Measurements from ENCODE around the gene PPM1M. TPM values are rescaled to one million over a fixed set of nuclear protein-coding genes. Genes with fewer than 3 reads are reported as not detected.

The PPM1M gene
- total and polyA plus RNA-seq, 2 experiments from 2014 or later: 2.2 to 4.0 TPM

- H3K27me3 ChIP-seq (ENCODE audit: insufficient read depth): no peaks in the 10 kb centered on the region
- peaks cover 15% of the 10 kb centered on the region for H3K4me1 Mint-ChIP-seq
- H3K4me3 Mint-ChIP-seq: no peak overlapping the region
- no peaks in the 10 kb centered on the region; the same call in 1 of the 2 replicates for H4K20me1 ChIP-seq (replicated peaks; ENCODE audit: insufficient read depth)
- H3K36me3 ChIP-seq (ENCODE audit: insufficient read depth): no peaks in the 10 kb centered on the region
- H3K4me2 ChIP-seq: no peak overlapping the region
- H3K79me2 ChIP-seq (replicated peaks; ENCODE audit: insufficient read depth): no peaks in the 10 kb centered on the region
- no peaks in the 10 kb centered on the region; the same call in 1 of the 2 replicates for H3F3A ChIP-seq (replicated peaks; ENCODE audit: low read depth)
- H3K9me2 ChIP-seq (ENCODE audit: insufficient read depth): no peaks in the 10 kb centered on the region
- DNase-seq (ENCODE audit: low spot score): no peak
- H3K36me3 Mint-ChIP-seq (ENCODE audit: low read depth): no peaks in the 10 kb centered on the region; the same call in 2 of the 3 replicates
- no peak for ATAC-seq
- no peaks in the 10 kb centered on the region for H3K9me3 Mint-ChIP-seq
- TF ChIP-seq POLR2AphosphoS5 (IDR thresholded peaks at IDR 0.05; ENCODE audit: low read depth) (no peak), EZH2phosphoT487 (IDR thresholded peaks at IDR 0.05; ENCODE audit: unreplicated experiment) (no peak), ZNF114 (CRISPR knock-in tag; IDR thresholded peaks at IDR 0.05) (no peak), CREB1 (CRISPR knock-in tag; IDR thresholded peaks at IDR 0.05; ENCODE audit: low read depth) (no peak), EZH2 (IDR thresholded peaks at IDR 0.05; ENCODE audit: low read depth, unreplicated experiment) (no peak), ETS1 (IDR thresholded peaks at IDR 0.05) (no peak)
- H3K27me3 Mint-ChIP-seq (ENCODE audit: insufficient read depth, low read depth, poor library complexity): peaks cover 17% of the 10 kb centered on the region
- no peak overlapping the region for H3K4me3 ChIP-seq
- no peak overlapping the region for H3K27ac ChIP-seq (ENCODE audit: low read depth)
- H2AFZ ChIP-seq: no peak overlapping the region
- no peak overlapping the region for H3K27ac Mint-ChIP-seq
- H3K4me1 ChIP-seq (ENCODE audit: insufficient read depth): 0 out of 2 replicates have a peak, but pooled peaks cover 6% of the 10 kb centered on the region
Observed at GRCh38 chr3:52293491-52294319, 48.1 kb downstream of the PPM1M start.

- no peaks in the 10 kb centered on the region for H3K9me3 Mint-ChIP-seq
- H3K79me2 ChIP-seq (replicated peaks; ENCODE audit: insufficient read depth): no peaks in the 10 kb centered on the region
- DNase-seq (ENCODE audit: low spot score): no peak
- H2AFZ ChIP-seq: no peak overlapping the region
- no peak overlapping the region for H3K4me2 ChIP-seq
- H3K27me3 ChIP-seq (ENCODE audit: insufficient read depth): no peaks in the 10 kb centered on the region
- H4K20me1 ChIP-seq (replicated peaks; ENCODE audit: insufficient read depth): no peaks in the 10 kb centered on the region; the same call in 1 of the 2 replicates
- H3K27ac ChIP-seq (ENCODE audit: low read depth): no peak overlapping the region
- no peak overlapping the region for H3K27ac Mint-ChIP-seq
- TF ChIP-seq CREB1 (CRISPR knock-in tag; IDR thresholded peaks at IDR 0.05; ENCODE audit: low read depth) (no peak), NANOG (IDR thresholded peaks at IDR 0.05; ENCODE audit: borderline replicate concordance) (no peak)
- H3K4me3 Mint-ChIP-seq: no peak overlapping the region
- H3K36me3 ChIP-seq (ENCODE audit: insufficient read depth): no peaks in the 10 kb centered on the region
- no peaks in the 10 kb centered on the region for H3F3A ChIP-seq (replicated peaks; ENCODE audit: low read depth)
- H3K9me2 ChIP-seq (ENCODE audit: insufficient read depth): no peaks in the 10 kb centered on the region
- peaks cover 22% of the 10 kb centered on the region for H3K4me1 Mint-ChIP-seq
- peaks cover 21% of the 10 kb centered on the region for H3K27me3 Mint-ChIP-seq (ENCODE audit: insufficient read depth, low read depth, poor library complexity)
- no peak for ATAC-seq
- no peak overlapping the region for H3K4me3 ChIP-seq
- H3K4me1 ChIP-seq (ENCODE audit: insufficient read depth): peaks cover 10% of the 10 kb centered on the region; the same call in 1 of the 2 replicates
- H3K36me3 Mint-ChIP-seq (ENCODE audit: low read depth): no peaks in the 10 kb centered on the region; the same call in 2 of the 3 replicates
Observed at GRCh38 chr3:52294320-52295150, 49.0 kb downstream of the PPM1M start.

All from GM23338 (cell line).